Putamen (tissue), 1 donor: ENCODE measurements around the gene HDX.
"Not testable (repeated sequence)": the region's sequence is repeated elsewhere in the genome, so short reads cannot be mapped to it uniquely, and the experiment has no call there.

Source experiments
- DNase-seq: peaks from one replicate; pipeline ENCODE4 v3.0.0-alpha.2; 2016; ENCODE audit warnings: low spot score

The HDX gene

GRCh38 chrX:84501798-84502628 is at the start of gene HDX:
Gene HDX, minus strand, starts transcription at chrX:84502453. Its CDS starts 27,056 bp downstream, at chrX:84475397.
- peak; percentile 86 for DNase-seq

- DNase-seq: not testable (repeated sequence)
Measured at GRCh38 chrX:84541315-84541714, 39.1 kb upstream of the HDX start.

GRCh38 chrX:84537627-84538026 is 35.4 kb upstream of the HDX start:
- not testable (repeated sequence) for DNase-seq

GRCh38 chrX:84488426-84488825 is 13.8 kb downstream of the HDX start:
- no peak for DNase-seq

- DNase-seq: no peak
Measured at GRCh38 chrX:84487365-84488353, 14.6 kb downstream of the HDX start.

GRCh38 chrX:84479086-84479485 is 23.2 kb downstream of the HDX start:
- DNase-seq: no peak

- no peak for DNase-seq
Measured at GRCh38 chrX:84477114-84477513, 25.1 kb downstream of the HDX start.

GRCh38 chrX:84475596-84475995 is 26.7 kb downstream of the HDX start:
- no peak for DNase-seq

GRCh38 chrX:84475101-84475500 is 27.2 kb downstream of the HDX start:
- DNase-seq: no peak

GRCh38 chrX:84469226-84469625 is 33.0 kb downstream of the HDX start:
- no peak for DNase-seq

GRCh38 chrX:84467898-84468297 is 34.4 kb downstream of the HDX start:
- no peak for DNase-seq

- DNase-seq: no peak
Measured at GRCh38 chrX:84453351-84454246, 48.7 kb downstream of the HDX start.

GRCh38 chrX:84441143-84441542 is 61.1 kb downstream of the HDX start:
- DNase-seq: no peak

GRCh38 chrX:84415140-84415539 is 87.1 kb downstream of the HDX start:
- peak; percentile 0 for DNase-seq

- DNase-seq: no peak
Measured at GRCh38 chrX:84363663-84364062, 138.6 kb downstream of the HDX start.

- DNase-seq: no peak
Measured at GRCh38 chrX:84363051-84363450, 139.2 kb downstream of the HDX start.

- DNase-seq: no peak
Measured at GRCh38 chrX:84362184-84362838, 139.9 kb downstream of the HDX start.

- DNase-seq: no peak
Measured at GRCh38 chrX:84358271-84358670, 144.0 kb downstream of the HDX start.

GRCh38 chrX:84357296-84357695 is 145.0 kb downstream of the HDX start:
- no peak for DNase-seq

GRCh38 chrX:84340968-84341367 is 161.3 kb downstream of the HDX start:
- DNase-seq: no peak
